Right renal pelvis (tissue), 4 donors: ENCODE data around the gene PTPRR. TPM values are rescaled to one million over a fixed set of nuclear protein-coding genes. Genes with fewer than 3 reads are reported as not detected.
"Not testable (repeated sequence)": the region's sequence is repeated elsewhere in the genome, so short reads cannot be mapped to it uniquely, and the experiment has no call there.

Experiments used
- DNase-seq, 4 donors: peaks; one replicate each; pipeline ENCODE4 v3.0.0-alpha.2; 2013; ENCODE audit warnings: low read depth in 4 of 4, low spot score in 3 of 4, missing footprints in 1 of 4
- polyA plus RNA-seq, 4 donors: library from polyadenylated mRNA; unstranded; fragments of 120-200 nt; gene quantifications; one replicate each; pipeline ENCODE4 v1.2.1, GENCODE V29; 2013; ENCODE audit not compliant: insufficient read length in 4 of 4

Gene PTPRR
- polyA plus RNA-seq, 4 donors, result 0.40 to 0.87 (median 0.65) TPM

GRCh38 chr12:70754330-70754741 is 166.2 kb downstream of the PTPRR start:
- no peak for DNase-seq

- no peak for DNase-seq
These were observed 168.2 kb downstream of the PTPRR start for GRCh38 chr12:70752327-70752726.

GRCh38 chr12:70749931-70750330 is 170.6 kb downstream of the PTPRR start:
- DNase-seq, result no peak

GRCh38 chr12:70748809-70749208 is 171.7 kb downstream of the PTPRR start:
- no peak for DNase-seq

- no peak for DNase-seq
These were observed 172.9 kb downstream of the PTPRR start for GRCh38 chr12:70747445-70748260.

GRCh38 chr12:70745048-70745447 is 175.5 kb downstream of the PTPRR start:
- DNase-seq, result no peak

GRCh38 chr12:70744178-70744577 is 176.4 kb downstream of the PTPRR start:
- no peak for DNase-seq

GRCh38 chr12:70741256-70741655 is 179.3 kb downstream of the PTPRR start:
- DNase-seq, result no peak

- DNase-seq, result no peak
These were observed 180.8 kb downstream of the PTPRR start for GRCh38 chr12:70739756-70740155.

- no peak for DNase-seq
These were observed 184.0 kb downstream of the PTPRR start for GRCh38 chr12:70736351-70737133.

GRCh38 chr12:70735197-70735596 is 185.3 kb downstream of the PTPRR start:
- not testable (repeated sequence) for DNase-seq

GRCh38 chr12:70733385-70733784 is 187.2 kb downstream of the PTPRR start:
- DNase-seq, result peak; percentile 43 to 61 (median 58)

GRCh38 chr12:70732287-70732686 is 188.3 kb downstream of the PTPRR start:
- no peak for DNase-seq

GRCh38 chr12:70730675-70731180 is 189.8 kb downstream of the PTPRR start:
- no peak for DNase-seq

- DNase-seq, result no peak
These were observed 196.1 kb downstream of the PTPRR start for GRCh38 chr12:70724444-70724843.

GRCh38 chr12:70722584-70723343 is 197.8 kb downstream of the PTPRR start:
- DNase-seq, result peak in 2 of 4 donors; percentile 22 to 26

GRCh38 chr12:70721656-70722357 is 198.7 kb downstream of the PTPRR start:
- DNase-seq, result no peak

- no peak for DNase-seq
These were observed 199.3 kb downstream of the PTPRR start for GRCh38 chr12:70721216-70721615.

GRCh38 chr12:70719672-70720420 is 200.7 kb downstream of the PTPRR start:
- DNase-seq, result peak; percentile 12 to 52 (median 46)
